SK-N-SH (cell line): ENCODE data around the gene RHOT2.

ENCODE experiments used
- CHD2 ChIP-seq: fragments of 150-350 bp; IDR thresholded peaks from 2 replicates; pipeline ENCODE4 v1.6.1; 2018; ENCODE audit warnings: low read length; ENCODE audit not compliant: partially characterized antibody
- CTCF ChIP-seq: fragments of 200-600 bp; sonication (generic); IDR thresholded peaks from 2 replicates; pipeline ENCODE4 v1.6.1; 2017; ENCODE audit warnings: antibody characterized with exemption, mild to moderate bottlenecking, moderate library complexity
- ELF1 ChIP-seq: IDR thresholded peaks from 2 replicates; pipeline ENCODE4 v1.4.0; 2012
- GATA2 ChIP-seq: sonication (generic); formaldehyde crosslinking; IDR thresholded peaks from 2 replicates; pipeline ENCODE4 v1.5.0; 2020; ENCODE audit warnings: mild to moderate bottlenecking, missing genetic modification reagents
- MAX ChIP-seq: IDR thresholded peaks from 2 replicates; pipeline ENCODE4 v1.4.0; 2012; ENCODE audit warnings: low read depth
- MEF2A ChIP-seq: IDR thresholded peaks from 2 replicates; pipeline ENCODE4 v1.4.0; 2012; ENCODE audit warnings: low read depth, borderline replicate concordance
- RAD21 ChIP-seq: IDR thresholded peaks from 2 replicates; pipeline ENCODE4 v1.6.1; 2012; ENCODE audit warnings: mild to moderate bottlenecking, low read length
- RCOR1 ChIP-seq: fragments of 150-350 bp; IDR thresholded peaks from 2 replicates; pipeline ENCODE4 v1.6.1; 2017; ENCODE audit warnings: antibody characterized with exemption, low read length
- REST ChIP-seq: IDR thresholded peaks from 2 replicates; pipeline ENCODE4 v1.6.1; 2012; ENCODE audit warnings: mild to moderate bottlenecking, low read depth, low read length, moderate library complexity
- TCF12 ChIP-seq: IDR thresholded peaks from 2 replicates; pipeline ENCODE4 v1.4.0; 2012
- YY1 ChIP-seq: IDR thresholded peaks from 2 replicates; pipeline ENCODE4 v1.4.0; 2012; ENCODE audit warnings: low read depth, mild to moderate bottlenecking

- TF ChIP-seq RCOR1, result no peak
- TF ChIP-seq ELF1, result no peak
- TF ChIP-seq CTCF, result no peak
- no peak for TF ChIP-seq REST
- no peak for TF ChIP-seq MEF2A
- no peak for TF ChIP-seq MAX
- TF ChIP-seq GATA2 (CRISPR knock-in tag), result no peak
- no peak for TF ChIP-seq YY1
- no peak for TF ChIP-seq RAD21
- no peak for TF ChIP-seq CHD2
- TF ChIP-seq TCF12, result no peak
Measured at GRCh38 chr16:674214-674881, 6.4 kb downstream of the RHOT2 start.
